Neuronal stem cell (in vitro differentiated cells): ENCODE data around the gene TREH.
"Not testable (repeated sequence)": the region's sequence is repeated elsewhere in the genome, so short reads cannot be mapped to it uniquely, and the experiment has no call there.

ENCODE experiments used
- DNase-seq: peaks from one replicate; pipeline ENCODE4 v3.0.0-alpha.2; 2013; ENCODE audit warnings: low spot score
- H2AFZ ChIP-seq: one replicate; pipeline ENCODE4 v1.6.1; 2013; ENCODE audit warnings: mild to moderate bottlenecking, low read length, inconsistent platforms
- H2AK5ac ChIP-seq: 2 replicates; pipeline ENCODE4 v1.6.1; 2013; ENCODE audit warnings: low read depth, mild to moderate bottlenecking, inconsistent platforms, low read length, moderate library complexity, mixed read lengths
- H2BK120ac ChIP-seq: 2 replicates; pipeline ENCODE4 v1.6.1; 2013; ENCODE audit warnings: low read depth, mild to moderate bottlenecking, inconsistent platforms, low read length, moderate library complexity, mixed read lengths
- H2BK12ac ChIP-seq: one replicate; pipeline ENCODE4 v1.6.1; 2013; ENCODE audit warnings: low read length, inconsistent platforms
- H2BK15ac ChIP-seq: 2 replicates; pipeline ENCODE4 v1.6.1; 2013; ENCODE audit warnings: mild to moderate bottlenecking, low read length, inconsistent platforms, mixed read lengths
- H2BK5ac ChIP-seq: one replicate; pipeline ENCODE4 v1.6.1; 2013; ENCODE audit warnings: inconsistent platforms, mild to moderate bottlenecking, low read length, moderate library complexity
- H3K14ac ChIP-seq: one replicate; pipeline ENCODE4 v1.6.1; 2013; ENCODE audit warnings: low read length, inconsistent platforms
- H3K18ac ChIP-seq: 2 replicates; pipeline ENCODE4 v1.6.1; 2013; ENCODE audit warnings: low read length, inconsistent platforms
- H3K23ac ChIP-seq: 2 replicates; pipeline ENCODE4 v1.6.1; 2013; ENCODE audit warnings: low read depth, mild to moderate bottlenecking, mixed read lengths, low read length, inconsistent platforms; ENCODE audit not compliant: poor library complexity
- H3K27ac ChIP-seq: replicated peaks from 3 replicates; pipeline ENCODE4 v1.5.1; 2013; ENCODE audit warnings: low read length, inconsistent platforms
- H3K27me3 ChIP-seq, 3 experiments: 2 replicates each; pipeline ENCODE4 v1.6.1; 2013; ENCODE audit warnings: low read length in 3 of 3, mild to moderate bottlenecking in 2 of 3, inconsistent platforms in 1 of 3, low read depth in 1 of 3, mixed read lengths in 1 of 3, moderate library complexity in 1 of 3; ENCODE audit not compliant: control insufficient read depth in 3 of 3, insufficient read depth in 3 of 3
- H3K36me3 ChIP-seq, 2 donors: replicated peaks in 1 of 2; 2 replicates each; pipeline ENCODE4 v1.6.1; 2013; ENCODE audit warnings: low read length in 2 of 2; ENCODE audit not compliant: control insufficient read depth in 2 of 2, insufficient read depth in 2 of 2
- H3K4ac ChIP-seq: 2 replicates; pipeline ENCODE4 v1.6.1; 2013; ENCODE audit warnings: inconsistent platforms, mild to moderate bottlenecking, low read length, moderate library complexity
- H3K4me1 ChIP-seq, 2 donors: 1 replicate in 1 of 2; 2 replicates in 1 of 2; pipeline ENCODE4 v1.6.1; 2013; ENCODE audit warnings: low read length in 2 of 2, low read depth in 1 of 2; ENCODE audit not compliant: control insufficient read depth in 2 of 2, insufficient read depth in 1 of 2
- H3K4me2 ChIP-seq: one replicate; pipeline ENCODE4 v1.6.1; 2013; ENCODE audit warnings: mild to moderate bottlenecking, low read length, inconsistent platforms; ENCODE audit not compliant: insufficient read depth, poor library complexity, severe bottlenecking
- H3K4me3 ChIP-seq, 2 donors: 2 replicates each; pipeline ENCODE4 v1.5.1; 2013; ENCODE audit warnings: low read length in 2 of 2, mild to moderate bottlenecking in 2 of 2, inconsistent platforms in 1 of 2, moderate library complexity in 1 of 2
- H3K79me1 ChIP-seq: one replicate; pipeline ENCODE4 v1.6.1; 2013; ENCODE audit warnings: low read depth, mild to moderate bottlenecking, inconsistent platforms, low read length, moderate library complexity
- H3K9ac ChIP-seq: one replicate; pipeline ENCODE4 v1.6.1; 2013; ENCODE audit warnings: mild to moderate bottlenecking, low read depth, low read length, inconsistent platforms; ENCODE audit not compliant: poor library complexity
- H3K9me3 ChIP-seq, 2 donors: replicated peaks in 1 of 2; 2 replicates each; pipeline versions ENCODE3 to v1.6.1; 2013; ENCODE audit warnings: low read length in 2 of 2, mild to moderate bottlenecking in 2 of 2, inconsistent platforms in 1 of 2, low read depth in 1 of 2, mixed read lengths in 1 of 2, moderate library complexity in 1 of 2; ENCODE audit not compliant: control insufficient read depth in 2 of 2, insufficient read depth in 1 of 2
- H4K8ac ChIP-seq: one replicate; pipeline ENCODE4 v1.6.1; 2013; ENCODE audit warnings: low read depth, mild to moderate bottlenecking, inconsistent platforms, low read length, moderate library complexity
- H4K91ac ChIP-seq: one replicate; pipeline ENCODE4 v1.6.1; 2013; ENCODE audit warnings: low read length, low read depth, mild to moderate bottlenecking, inconsistent platforms; ENCODE audit not compliant: poor library complexity
- WGBS, 2 donors: extraction: QIAGEN DNeasy Blood & Tissue Kit; methylation state at CpG; one replicate each; pipeline ENCODE4 v1.1.7; 2013; ENCODE audit warnings: missing lambda C conversion rate in 2 of 2, mixed read lengths in 1 of 2; ENCODE audit not compliant: insufficient read length in 2 of 2, insufficient replicate concordance in 1 of 2; ENCODE audit errors: extremely low coverage in 2 of 2; 5-methylcytosine and 5-hydroxymethylcytosine counted together

TREH gene

DNA sequence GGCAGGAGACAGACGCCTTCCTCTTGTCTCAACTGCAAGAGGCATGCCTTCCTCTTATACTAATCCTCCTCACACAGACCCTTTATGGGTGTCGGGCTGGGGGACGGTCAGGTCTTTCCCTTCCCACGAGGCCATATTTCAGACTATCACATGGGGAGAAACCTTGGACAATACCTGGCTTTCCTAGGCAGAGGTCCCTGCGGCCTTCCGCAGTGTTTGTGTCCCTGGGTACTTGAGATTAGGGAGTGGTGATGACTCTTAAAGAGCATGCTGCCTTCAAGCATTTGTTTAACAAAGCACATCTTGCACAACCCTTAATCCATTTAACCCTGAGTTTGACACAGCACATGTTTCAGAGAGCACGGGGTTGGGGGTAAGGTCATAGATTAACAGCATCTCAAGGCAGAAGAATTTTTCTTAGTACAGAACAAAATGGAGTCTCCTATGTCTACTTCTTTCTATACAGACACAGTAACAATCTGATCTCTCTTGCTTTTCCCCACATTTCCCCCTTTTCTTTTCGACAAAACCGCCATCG lies 42.1 kb upstream of the TREH start:
- DNase-seq, H3K27me3 ChIP-seq, H3K14ac ChIP-seq, H2AK5ac ChIP-seq, H3K9me3 ChIP-seq, H3K4me2 ChIP-seq, H2AFZ ChIP-seq, H3K27ac ChIP-seq, H2BK15ac ChIP-seq, H3K79me1 ChIP-seq, H3K36me3 ChIP-seq, H4K8ac ChIP-seq, H4K91ac ChIP-seq, H2BK5ac ChIP-seq, H3K4me3 ChIP-seq, H3K9ac ChIP-seq, H3K23ac ChIP-seq, H3K4ac ChIP-seq, H2BK120ac ChIP-seq, H3K18ac ChIP-seq, H2BK12ac ChIP-seq, H3K4me1 ChIP-seq: not testable (repeated sequence)
- no CpG with 5 or more reads among the region's 10 CpGs for WGBS, 2 donors

DNA sequence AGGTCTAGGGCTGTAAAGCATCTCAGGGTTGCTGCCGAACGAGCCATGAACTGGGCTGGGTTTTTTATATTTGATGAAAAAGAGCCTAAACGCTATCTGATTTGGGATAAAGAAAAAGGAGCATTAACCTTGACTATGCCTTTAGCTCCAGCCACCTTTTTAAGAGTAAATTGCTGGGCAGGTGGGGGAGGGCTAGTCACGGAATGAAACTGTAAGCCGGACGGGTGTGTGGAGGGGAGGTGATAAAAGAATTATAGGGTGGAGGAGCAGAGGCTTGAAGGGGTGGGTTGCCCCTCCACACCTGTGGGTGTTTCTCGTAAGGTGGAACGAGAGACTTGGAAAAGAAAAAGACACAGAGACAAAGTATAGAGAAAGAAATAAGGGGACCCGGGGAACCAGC lies 41.3 kb upstream of the TREH start:
- H2BK12ac ChIP-seq, H3K18ac ChIP-seq, H2AFZ ChIP-seq, H3K23ac ChIP-seq, H3K27me3 ChIP-seq, H4K8ac ChIP-seq, H3K4me3 ChIP-seq, H3K4ac ChIP-seq, H2BK120ac ChIP-seq, H3K14ac ChIP-seq, H3K4me2 ChIP-seq, H3K36me3 ChIP-seq, H4K91ac ChIP-seq, H2AK5ac ChIP-seq, H2BK15ac ChIP-seq, H3K79me1 ChIP-seq, DNase-seq, H2BK5ac ChIP-seq, H3K27ac ChIP-seq, H3K4me1 ChIP-seq, H3K9ac ChIP-seq, H3K9me3 ChIP-seq: not testable (repeated sequence)
- WGBS, 2 donors, result no CpG with 5 or more reads among the region's 9 CpGs

DNA sequence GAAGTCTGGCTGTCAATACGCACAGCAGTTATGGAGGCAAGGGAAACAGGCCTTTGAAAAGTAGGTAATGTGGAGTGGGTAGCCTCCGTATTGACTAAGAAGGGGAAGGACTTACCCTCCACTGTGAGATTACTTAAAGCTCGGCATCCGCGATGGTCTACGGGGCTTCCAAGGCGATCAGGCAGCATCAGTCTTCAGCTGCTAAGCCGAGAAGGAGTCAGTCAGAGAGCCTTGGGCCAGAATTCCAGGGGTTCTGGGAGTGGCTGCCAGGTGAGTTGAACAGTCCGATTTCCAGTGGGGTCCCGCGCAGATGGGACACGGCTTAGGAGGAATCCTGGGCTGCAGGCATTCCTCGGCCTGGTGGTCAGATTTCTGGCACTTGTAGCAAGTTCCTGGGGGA lies 40.6 kb upstream of the TREH start:
- not testable (repeated sequence) for DNase-seq, H3K79me1 ChIP-seq, H2BK15ac ChIP-seq, H3K9me3 ChIP-seq, H2AFZ ChIP-seq, H3K36me3 ChIP-seq, H3K14ac ChIP-seq, H2AK5ac ChIP-seq, H4K91ac ChIP-seq, H3K4ac ChIP-seq, H2BK120ac ChIP-seq, H2BK12ac ChIP-seq, H3K27me3 ChIP-seq, H3K9ac ChIP-seq, H4K8ac ChIP-seq, H3K27ac ChIP-seq, H3K18ac ChIP-seq, H3K4me3 ChIP-seq, H2BK5ac ChIP-seq, H3K4me2 ChIP-seq, H3K23ac ChIP-seq
- H3K4me1 ChIP-seq, result peaks cover 8 to 12% of the 10 kb centered on the region in 2 donors
- no CpG with 5 or more reads among the region's 13 CpGs for WGBS, 2 donors

GRCh38 chr11:118718562-118718961 lies 39.1 kb upstream of the TREH start:
- not testable (repeated sequence) for H3K27ac ChIP-seq, H2BK15ac ChIP-seq, H3K36me3 ChIP-seq, H3K23ac ChIP-seq, H2AK5ac ChIP-seq, H3K18ac ChIP-seq, H3K4ac ChIP-seq, H4K8ac ChIP-seq, H2BK5ac ChIP-seq, H3K14ac ChIP-seq, H3K4me2 ChIP-seq, DNase-seq, H3K9ac ChIP-seq, H3K9me3 ChIP-seq, H3K79me1 ChIP-seq, H2BK120ac ChIP-seq, H2AFZ ChIP-seq, H3K4me3 ChIP-seq, H2BK12ac ChIP-seq, H3K27me3 ChIP-seq, H4K91ac ChIP-seq
- peaks cover 8 to 12% of the 10 kb centered on the region in 2 donors for H3K4me1 ChIP-seq
- WGBS, 2 donors, result no CpG with 5 or more reads among the region's 7 CpGs
